HepG2 (cell line): Measurements from ENCODE around the gene CSTPP1. TPM values are rescaled to one million over a fixed set of nuclear protein-coding genes. Genes with fewer than 3 reads are reported as not detected.
"Not testable (repeated sequence)": the region's sequence is repeated elsewhere in the genome, so short reads cannot be mapped to it uniquely, and the experiment has no call there.

Experiments
- FOXK1 ChIP-seq: sonication (generic); formaldehyde crosslinking; IDR thresholded peaks from 2 replicates; pipeline ENCODE4 v1.4.0; 2020; ENCODE audit warnings: low read depth, missing genetic modification reagents, borderline replicate concordance
- HNF4G ChIP-seq, 2 experiments: sonication (generic) in 1 of 2; formaldehyde crosslinking in 1 of 2; IDR thresholded peaks; 2 replicates each; pipeline versions ENCODE4 v1.4.0 to v1.6.1; 2011 to 2020; ENCODE audit warnings: borderline replicate concordance in 2 of 2, low read depth in 2 of 2, mild to moderate bottlenecking in 2 of 2, low read length in 1 of 2, missing genetic modification reagents in 1 of 2, moderate library complexity in 1 of 2
- PHF21A ChIP-seq: sonication (generic); formaldehyde crosslinking; IDR thresholded peaks from 2 replicates; pipeline ENCODE4 v1.5.0; 2020; ENCODE audit warnings: mild to moderate bottlenecking, missing genetic modification reagents
- PHF8 ChIP-seq: sonication (generic); formaldehyde crosslinking; IDR thresholded peaks from 2 replicates; pipeline ENCODE4 v1.5.0; 2020; ENCODE audit warnings: missing genetic modification reagents
- RXRA ChIP-seq: sonication (generic); formaldehyde crosslinking; IDR thresholded peaks from 2 replicates; pipeline ENCODE4 v1.5.1; 2020; ENCODE audit warnings: missing genetic modification reagents
- SALL1 ChIP-seq: sonication (generic); formaldehyde crosslinking; IDR thresholded peaks from 2 replicates; pipeline ENCODE4 v1.8.0; 2022; ENCODE audit warnings: mild to moderate bottlenecking, missing genetic modification reagents
- SIX4 ChIP-seq: sonication (generic); formaldehyde crosslinking; IDR thresholded peaks from 2 replicates; pipeline ENCODE4 v1.4.0; 2020; ENCODE audit warnings: missing genetic modification reagents
- SMAD3 ChIP-seq: sonication (generic); formaldehyde crosslinking; IDR thresholded peaks from 2 replicates; pipeline ENCODE4 v1.4.0; 2020; ENCODE audit warnings: missing genetic modification reagents
- SP4 ChIP-seq: sonication (generic); formaldehyde crosslinking; IDR thresholded peaks from 2 replicates; pipeline ENCODE4 v1.8.1; 2023; ENCODE audit warnings: mild to moderate bottlenecking, missing genetic modification reagents
- SP5 ChIP-seq: IDR thresholded peaks from 2 replicates; pipeline ENCODE4 v1.6.1; 2016; ENCODE audit warnings: low read depth, borderline replicate concordance
- TEAD3 ChIP-seq: optimal IDR thresholded peaks from 2 replicates; pipeline ENCODE3; 2016; ENCODE audit warnings: borderline replicate concordance
- WIZ ChIP-seq: sonication (generic); formaldehyde crosslinking; IDR thresholded peaks from 2 replicates; pipeline ENCODE4 v1.5.1; 2020; ENCODE audit warnings: mild to moderate bottlenecking, missing genetic modification reagents
- ZMYM3 ChIP-seq: sonication (generic); formaldehyde crosslinking; IDR thresholded peaks from 2 replicates; pipeline ENCODE4 v1.5.1; 2020; ENCODE audit warnings: mild to moderate bottlenecking, missing genetic modification reagents
- ZNF292 ChIP-seq: sonication (generic); formaldehyde crosslinking; IDR thresholded peaks from 2 replicates; pipeline ENCODE4 v1.8.1; 2022; ENCODE audit warnings: mild to moderate bottlenecking, low read depth, missing genetic modification reagents, borderline replicate concordance
- ZNF605 ChIP-seq: sonication (generic); formaldehyde crosslinking; IDR thresholded peaks from 2 replicates; pipeline ENCODE4 v1.8.0; 2022; ENCODE audit warnings: mild to moderate bottlenecking, missing genetic modification reagents
- ZNF792 ChIP-seq: IDR thresholded peaks from 2 replicates; pipeline ENCODE4 v1.6.1; 2016
- polyA plus RNA-seq, 8 experiments: library from polyadenylated mRNA; depleted of rRNA in 3 of 8; stranded (reverse) in 7 of 8; unstranded in 1 of 8; fragments of >200 nt; fragmentation: Illumina TruSeq in 4 of 8; extraction: Trizol in 4 of 8; gene quantifications; 2 replicates each; pipeline versions ENCODE4 v1.2.1 to v1.2.3, GENCODE V29; 2011 to 2016; ENCODE audit warnings: low read depth in 4 of 8, missing spikeins in 1 of 8, mixed read lengths in 1 of 8; ENCODE audit not compliant: insufficient read depth in 1 of 8
- total RNA-seq, 5 experiments: library from RNA; depleted of rRNA; stranded (reverse); fragments of >200 nt; fragmentation: Illumina TruSeq; extraction: Trizol; gene quantifications; 2 replicates each; pipeline ENCODE4 v1.2.3, GENCODE V29; 2016; ENCODE audit warnings: low read depth in 1 of 5
- TF ChIP-seq, protein P1 (sequence below): sonication (generic); formaldehyde crosslinking; IDR thresholded peaks from 2 replicates; pipeline ENCODE4 v1.4.0; 2020; ENCODE audit warnings: mild to moderate bottlenecking, missing genetic modification reagents
- TF ChIP-seq, protein P2 (sequence below): sonication (generic); formaldehyde crosslinking; IDR thresholded peaks from 2 replicates; pipeline ENCODE4 v1.5.1; 2020; ENCODE audit warnings: mild to moderate bottlenecking, missing genetic modification reagents, moderate library complexity
- TF ChIP-seq, protein P3 (sequence below), 2 experiments: sonication (generic) in 1 of 2; formaldehyde crosslinking in 1 of 2; IDR thresholded peaks; 2 replicates each; pipeline versions ENCODE4 v1.4.0 to v1.6.1; 2018 to 2020; ENCODE audit warnings: missing genetic modification reagents in 2 of 2, borderline replicate concordance in 1 of 2, low read depth in 1 of 2, mild to moderate bottlenecking in 1 of 2, missing biosample characterization in 1 of 2
- TF ChIP-seq, protein P4 (sequence below): IDR thresholded peaks from 2 replicates; pipeline ENCODE4 v1.6.1; 2012; ENCODE audit warnings: inconsistent platforms

Gene CSTPP1
- total and polyA plus RNA-seq, 2 of the 13 experiments (the other 11 are each of a cell fraction or from before 2014, with no cell fraction given): 12.3 to 14.6 TPM

DNA sequence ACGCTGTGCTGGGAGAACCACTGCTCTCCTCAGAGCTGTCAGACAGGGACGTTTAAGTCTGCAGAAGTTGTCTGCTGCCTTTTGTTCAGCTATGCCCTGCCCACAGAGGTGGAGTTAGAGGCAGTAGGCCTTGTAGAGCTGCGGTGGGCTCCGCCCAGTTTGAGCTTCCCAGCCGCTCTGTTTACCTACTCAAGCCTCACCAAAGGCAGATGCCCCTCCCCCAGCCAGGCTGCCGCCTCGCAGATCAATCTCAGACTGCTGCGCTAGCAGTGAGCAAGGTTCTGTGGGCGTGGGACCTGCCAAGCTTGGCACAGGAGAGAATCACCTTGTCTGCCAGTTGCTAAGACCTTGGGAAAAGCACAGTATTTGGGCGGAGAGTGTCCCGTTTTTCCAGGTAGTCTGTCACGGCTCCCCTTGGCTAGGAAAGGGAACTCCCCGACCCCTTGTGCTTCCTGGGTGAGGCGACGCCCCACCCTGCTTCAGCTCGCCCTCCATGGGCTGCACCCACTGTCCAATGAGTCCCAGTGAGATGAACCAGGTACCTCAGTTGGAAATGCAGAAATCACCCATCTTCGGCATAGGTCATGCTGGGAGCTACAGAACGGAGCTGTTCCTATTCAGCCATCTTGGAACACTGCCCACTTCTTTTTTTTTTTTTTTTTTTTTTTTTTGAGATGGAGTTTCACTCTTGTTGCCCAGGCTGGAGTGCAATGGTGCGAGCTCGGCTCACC, 182.6 kb downstream of the CSTPP1 start (continued):
- TF ChIP-seq, protein P1, sequence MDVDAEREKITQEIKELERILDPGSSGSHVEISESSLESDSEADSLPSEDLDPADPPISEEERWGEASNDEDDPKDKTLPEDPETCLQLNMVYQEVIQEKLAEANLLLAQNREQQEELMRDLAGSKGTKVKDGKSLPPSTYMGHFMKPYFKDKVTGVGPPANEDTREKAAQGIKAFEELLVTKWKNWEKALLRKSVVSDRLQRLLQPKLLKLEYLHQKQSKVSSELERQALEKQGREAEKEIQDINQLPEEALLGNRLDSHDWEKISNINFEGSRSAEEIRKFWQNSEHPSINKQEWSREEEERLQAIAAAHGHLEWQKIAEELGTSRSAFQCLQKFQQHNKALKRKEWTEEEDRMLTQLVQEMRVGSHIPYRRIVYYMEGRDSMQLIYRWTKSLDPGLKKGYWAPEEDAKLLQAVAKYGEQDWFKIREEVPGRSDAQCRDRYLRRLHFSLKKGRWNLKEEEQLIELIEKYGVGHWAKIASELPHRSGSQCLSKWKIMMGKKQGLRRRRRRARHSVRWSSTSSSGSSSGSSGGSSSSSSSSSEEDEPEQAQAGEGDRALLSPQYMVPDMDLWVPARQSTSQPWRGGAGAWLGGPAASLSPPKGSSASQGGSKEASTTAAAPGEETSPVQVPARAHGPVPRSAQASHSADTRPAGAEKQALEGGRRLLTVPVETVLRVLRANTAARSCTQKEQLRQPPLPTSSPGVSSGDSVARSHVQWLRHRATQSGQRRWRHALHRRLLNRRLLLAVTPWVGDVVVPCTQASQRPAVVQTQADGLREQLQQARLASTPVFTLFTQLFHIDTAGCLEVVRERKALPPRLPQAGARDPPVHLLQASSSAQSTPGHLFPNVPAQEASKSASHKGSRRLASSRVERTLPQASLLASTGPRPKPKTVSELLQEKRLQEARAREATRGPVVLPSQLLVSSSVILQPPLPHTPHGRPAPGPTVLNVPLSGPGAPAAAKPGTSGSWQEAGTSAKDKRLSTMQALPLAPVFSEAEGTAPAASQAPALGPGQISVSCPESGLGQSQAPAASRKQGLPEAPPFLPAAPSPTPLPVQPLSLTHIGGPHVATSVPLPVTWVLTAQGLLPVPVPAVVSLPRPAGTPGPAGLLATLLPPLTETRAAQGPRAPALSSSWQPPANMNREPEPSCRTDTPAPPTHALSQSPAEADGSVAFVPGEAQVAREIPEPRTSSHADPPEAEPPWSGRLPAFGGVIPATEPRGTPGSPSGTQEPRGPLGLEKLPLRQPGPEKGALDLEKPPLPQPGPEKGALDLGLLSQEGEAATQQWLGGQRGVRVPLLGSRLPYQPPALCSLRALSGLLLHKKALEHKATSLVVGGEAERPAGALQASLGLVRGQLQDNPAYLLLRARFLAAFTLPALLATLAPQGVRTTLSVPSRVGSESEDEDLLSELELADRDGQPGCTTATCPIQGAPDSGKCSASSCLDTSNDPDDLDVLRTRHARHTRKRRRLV: peak; percentile 49; the same call in 1 of the 2 replicates
- TF ChIP-seq, protein P2, sequence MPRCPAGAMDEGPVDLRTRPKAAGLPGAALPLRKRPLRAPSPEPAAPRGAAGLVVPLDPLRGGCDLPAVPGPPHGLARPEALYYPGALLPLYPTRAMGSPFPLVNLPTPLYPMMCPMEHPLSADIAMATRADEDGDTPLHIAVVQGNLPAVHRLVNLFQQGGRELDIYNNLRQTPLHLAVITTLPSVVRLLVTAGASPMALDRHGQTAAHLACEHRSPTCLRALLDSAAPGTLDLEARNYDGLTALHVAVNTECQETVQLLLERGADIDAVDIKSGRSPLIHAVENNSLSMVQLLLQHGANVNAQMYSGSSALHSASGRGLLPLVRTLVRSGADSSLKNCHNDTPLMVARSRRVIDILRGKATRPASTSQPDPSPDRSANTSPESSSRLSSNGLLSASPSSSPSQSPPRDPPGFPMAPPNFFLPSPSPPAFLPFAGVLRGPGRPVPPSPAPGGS (CRISPR knock-in tag): peak; percentile 34; the same call in 1 of the 2 replicates
- TF ChIP-seq ZNF292 (peak; percentile 93), SMAD3 (CRISPR knock-in tag) (peak; percentile 41; the same call in 1 of the 2 replicates), PHF8 (CRISPR knock-in tag) (0 out of 2 replicates have a peak, but pooled peaks have one; percentile 34), ZMYM3 (CRISPR knock-in tag) (peak; percentile 45; the same call in 1 of the 2 replicates), SALL1 (CRISPR knock-in tag) (peak; percentile 89), SP4 (peak; percentile 78; the same call in 1 of the 2 replicates), SIX4 (CRISPR knock-in tag) (0 out of 2 replicates have a peak, but pooled peaks have one; percentile 23), ZNF605 (CRISPR knock-in tag) (peak; percentile 36; the same call in 1 of the 2 replicates), WIZ (CRISPR knock-in tag) (peak; percentile 61; the same call in 1 of the 2 replicates), ZNF792 (CRISPR knock-in tag) (0 out of 2 replicates have a peak, but pooled peaks have one; percentile 37), FOXK1 (CRISPR knock-in tag) (0 out of 2 replicates have a peak, but pooled peaks have one; percentile 21), RXRA (CRISPR knock-in tag) (peak; percentile 76; the same call in 1 of the 2 replicates), TEAD3 (CRISPR knock-in tag) (peak; percentile 48), SP5 (CRISPR knock-in tag) (peak; percentile 93), HNF4G (IDR thresholded peaks at IDR 0.05; ENCODE audit: borderline replicate concordance, low read depth, low read length) (0 out of 2 replicates have a peak, but pooled peaks have one; percentile 31), PHF21A (peak; percentile 70; the same call in 1 of the 2 replicates)
- TF ChIP-seq, protein P3, sequence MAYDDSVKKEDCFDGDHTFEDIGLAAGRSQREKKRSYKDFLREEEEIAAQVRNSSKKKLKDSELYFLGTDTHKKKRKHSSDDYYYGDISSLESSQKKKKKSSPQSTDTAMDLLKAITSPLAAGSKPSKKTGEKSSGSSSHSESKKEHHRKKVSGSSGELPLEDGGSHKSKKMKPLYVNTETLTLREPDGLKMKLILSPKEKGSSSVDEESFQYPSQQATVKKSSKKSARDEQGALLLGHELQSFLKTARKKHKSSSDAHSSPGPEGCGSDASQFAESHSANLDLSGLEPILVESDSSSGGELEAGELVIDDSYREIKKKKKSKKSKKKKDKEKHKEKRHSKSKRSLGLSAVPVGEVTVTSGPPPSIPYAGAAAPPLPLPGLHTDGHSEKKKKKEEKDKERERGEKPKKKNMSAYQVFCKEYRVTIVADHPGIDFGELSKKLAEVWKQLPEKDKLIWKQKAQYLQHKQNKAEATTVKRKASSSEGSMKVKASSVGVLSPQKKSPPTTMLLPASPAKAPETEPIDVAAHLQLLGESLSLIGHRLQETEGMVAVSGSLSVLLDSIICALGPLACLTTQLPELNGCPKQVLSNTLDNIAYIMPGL (CRISPR knock-in tag; IDR thresholded peaks at IDR 0.05; ENCODE audit: borderline replicate concordance in 1 of 2, low read depth in 1 of 2): 0 out of 4 replicates have a peak, but pooled peaks have one; percentile 14 to 50
- not testable (repeated sequence) for TF ChIP-seq HNF4G (CRISPR knock-in tag; IDR thresholded peaks at IDR 0.05; ENCODE audit: borderline replicate concordance, low read depth)
- TF ChIP-seq, protein P4, sequence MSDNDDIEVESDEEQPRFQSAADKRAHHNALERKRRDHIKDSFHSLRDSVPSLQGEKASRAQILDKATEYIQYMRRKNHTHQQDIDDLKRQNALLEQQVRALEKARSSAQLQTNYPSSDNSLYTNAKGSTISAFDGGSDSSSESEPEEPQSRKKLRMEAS: peak; percentile 64
